HG03135 (cell line): ENCODE results near the gene BRICD5.
"Not testable (repeated sequence)": the region's sequence is repeated elsewhere in the genome, so short reads cannot be mapped to it uniquely, and the experiment has no call there.

ENCODE experiments used
- ATAC-seq: cut with Tn5 transposase; IDR thresholded peaks from one replicate; pipeline ENCODE4 v1.9.1; 2021; ENCODE audit warnings: mild to moderate bottlenecking, moderate library complexity; ENCODE audit not compliant: unreplicated experiment

Gene BRICD5

DNA sequence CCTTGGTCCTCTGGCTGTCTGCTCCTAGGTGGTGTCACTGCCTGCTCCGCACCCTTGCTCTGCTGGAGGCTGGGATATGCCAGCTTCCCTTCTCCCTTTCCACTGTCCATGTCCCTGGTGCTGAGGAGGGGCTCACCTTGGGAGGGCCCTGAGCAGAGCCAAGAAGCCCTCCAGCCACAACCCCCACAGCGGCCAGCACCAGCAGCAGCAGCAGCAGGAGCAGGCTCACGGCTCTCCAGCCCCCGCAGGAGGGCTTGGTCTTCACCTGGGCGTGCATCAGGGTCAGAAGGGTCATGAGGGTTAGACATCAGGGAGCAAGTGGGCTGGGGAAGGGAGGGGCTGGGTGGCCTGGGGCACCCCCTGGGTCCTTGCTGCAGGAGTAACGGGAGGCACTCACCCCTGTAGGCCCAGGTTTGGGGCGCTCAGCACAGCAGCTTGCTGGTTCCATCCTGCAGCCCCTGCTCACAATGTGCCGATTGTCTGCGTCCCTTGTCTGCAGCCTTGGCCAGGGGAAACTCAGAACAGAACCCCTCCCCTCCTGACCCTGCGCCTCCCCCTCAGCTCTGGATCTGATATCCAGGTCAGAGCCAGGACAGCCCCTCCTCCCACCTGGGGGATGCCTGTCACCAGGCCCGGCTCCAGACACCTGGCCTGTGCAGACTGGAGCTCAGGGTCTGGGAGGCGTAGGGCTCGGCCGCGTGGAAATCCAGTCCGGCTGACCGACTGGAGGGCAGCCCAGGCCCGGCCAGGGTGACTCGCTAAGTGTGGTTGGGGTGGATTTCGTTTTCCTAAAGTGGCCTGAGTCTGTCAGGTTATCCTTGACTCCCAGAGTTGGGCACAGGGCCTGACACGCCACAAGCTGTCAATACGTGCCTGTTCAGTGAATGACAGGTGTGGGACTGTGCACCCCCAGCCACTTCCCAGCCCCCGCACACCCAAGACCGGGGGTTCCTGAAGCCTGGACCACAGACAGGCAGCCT lies at the start of gene BRICD5:
TSS of gene BRICD5 (minus strand) at position 478 of the 980 bp plus-strand sequence. CDS start at position 448, 30 bp downstream.
- no peak for ATAC-seq

DNA sequence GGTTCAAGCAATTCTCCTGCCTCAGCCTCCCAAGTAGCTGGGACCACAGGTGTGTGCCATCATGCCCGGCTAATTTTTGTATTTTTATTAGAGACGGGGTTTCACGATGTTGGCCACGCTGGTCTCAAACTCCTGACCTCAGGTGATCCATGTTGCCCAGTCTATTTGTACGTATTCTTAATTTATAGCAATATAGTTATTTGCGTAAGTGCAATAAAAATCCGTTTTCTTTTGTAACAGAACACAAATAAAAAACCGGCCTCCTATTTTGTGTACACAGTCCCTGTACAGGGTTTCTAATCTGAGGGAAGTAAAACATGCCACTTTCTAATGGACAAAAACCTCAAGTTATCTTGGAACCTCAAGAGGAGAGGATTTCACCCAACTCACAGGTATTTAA lies 49.6 kb upstream of the BRICD5 start:
- ATAC-seq: no peak

DNA sequence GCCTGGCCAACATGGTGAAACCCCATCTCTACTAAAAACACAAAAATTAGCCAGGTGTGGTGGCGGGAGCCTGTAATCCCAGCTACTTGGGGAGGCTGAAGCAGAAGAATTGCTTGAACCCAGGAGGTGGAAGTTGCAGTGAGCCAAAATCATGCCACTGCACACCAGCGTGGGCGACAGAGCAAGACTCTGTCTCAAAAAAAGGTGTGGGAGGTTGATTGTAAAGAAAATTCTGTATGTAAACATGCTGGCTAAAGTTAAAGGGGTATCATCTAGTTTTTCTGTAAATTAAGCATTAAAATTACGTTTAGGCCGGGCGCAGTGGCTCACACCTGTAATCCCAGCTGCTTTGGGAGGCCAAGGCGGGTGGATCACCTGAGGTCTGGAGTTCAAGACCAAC lies 47.9 kb upstream of the BRICD5 start:
- not testable (repeated sequence) for ATAC-seq

DNA sequence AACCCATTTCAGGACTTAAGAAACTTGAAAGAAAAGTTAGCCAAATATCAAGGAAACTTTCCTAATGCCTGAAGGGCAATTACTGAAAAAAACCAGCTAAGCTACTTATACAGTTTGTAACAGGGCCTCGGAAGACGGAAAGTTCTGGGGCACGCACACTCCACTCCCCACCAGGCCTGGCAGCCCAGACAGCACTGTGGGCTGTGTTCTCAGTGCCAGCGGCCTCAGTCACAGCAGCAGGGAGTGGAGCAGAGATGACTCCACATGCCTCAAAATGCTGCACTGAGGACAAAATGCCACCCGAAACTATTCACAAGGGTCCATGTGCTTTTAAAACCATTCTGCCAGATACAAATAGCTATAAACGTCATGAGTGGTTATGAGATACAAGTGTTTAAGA lies 47.1 kb upstream of the BRICD5 start:
- no peak for ATAC-seq

DNA sequence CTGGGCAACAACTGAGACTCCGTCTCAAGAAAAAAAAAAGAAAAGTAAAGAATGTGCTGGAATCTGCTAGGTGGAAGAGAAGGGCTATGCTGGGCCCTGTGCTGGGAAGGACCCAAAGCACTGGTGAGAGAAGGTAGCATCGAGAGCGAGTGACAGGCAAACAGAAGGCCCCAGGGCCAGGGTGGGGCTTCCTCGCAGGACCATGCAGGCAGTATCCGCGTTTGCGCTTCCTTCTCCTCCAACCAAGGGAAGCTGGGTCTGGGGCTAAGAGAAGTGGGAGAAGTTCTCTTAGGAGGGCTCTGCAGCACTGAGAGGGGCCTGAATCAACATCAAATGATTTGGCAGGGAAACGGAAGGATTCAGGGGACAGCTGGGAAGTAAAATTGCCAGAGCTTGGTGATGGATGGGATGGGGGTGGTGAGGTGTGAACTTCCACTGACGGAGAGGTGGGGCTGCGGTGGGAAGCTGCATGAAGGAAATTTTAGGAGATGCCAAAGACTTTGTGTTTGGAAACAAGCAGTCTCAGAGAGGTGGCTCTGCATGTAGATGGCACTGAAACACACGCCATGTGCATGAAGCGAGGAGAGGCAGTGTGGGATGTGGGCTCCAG lies 46.0 kb upstream of the BRICD5 start:
- no peak for ATAC-seq

DNA sequence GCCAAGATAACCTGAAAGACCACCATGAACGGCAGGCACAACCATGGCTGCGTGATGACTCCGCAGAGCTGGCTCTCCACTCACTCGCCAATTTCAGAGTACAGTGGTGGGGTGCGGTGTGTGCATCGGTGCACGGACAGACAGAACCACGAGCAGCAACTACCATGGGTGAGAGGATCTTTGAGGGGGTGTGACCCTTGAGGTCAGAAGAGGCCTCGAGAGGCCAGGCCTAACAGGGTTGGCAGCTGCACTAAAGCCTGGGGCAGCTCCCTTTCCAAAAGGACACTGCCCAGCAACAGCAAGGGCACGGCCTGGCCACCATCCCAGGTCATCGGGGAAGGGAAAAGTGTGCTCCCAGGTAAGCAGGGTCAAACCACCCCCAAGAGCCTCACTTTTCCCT lies 42.6 kb upstream of the BRICD5 start:
- ATAC-seq: no peak

DNA sequence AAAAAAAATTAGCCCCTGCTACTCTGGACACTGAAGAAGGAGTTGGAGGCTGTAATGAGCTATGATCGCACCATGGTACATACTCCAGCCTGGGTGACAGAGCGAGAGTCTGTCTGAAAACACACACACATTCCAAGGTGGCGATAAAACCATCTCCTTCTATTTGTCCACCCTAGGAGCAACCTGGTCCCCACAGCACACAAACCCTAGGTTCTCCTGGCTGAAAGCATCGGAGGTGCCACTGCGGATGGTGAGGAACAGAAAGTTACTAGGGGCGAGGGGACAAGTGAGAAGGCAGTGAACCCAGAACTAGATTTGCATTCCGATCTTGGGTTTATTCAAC lies 42.1 kb upstream of the BRICD5 start:
- no peak for ATAC-seq

DNA sequence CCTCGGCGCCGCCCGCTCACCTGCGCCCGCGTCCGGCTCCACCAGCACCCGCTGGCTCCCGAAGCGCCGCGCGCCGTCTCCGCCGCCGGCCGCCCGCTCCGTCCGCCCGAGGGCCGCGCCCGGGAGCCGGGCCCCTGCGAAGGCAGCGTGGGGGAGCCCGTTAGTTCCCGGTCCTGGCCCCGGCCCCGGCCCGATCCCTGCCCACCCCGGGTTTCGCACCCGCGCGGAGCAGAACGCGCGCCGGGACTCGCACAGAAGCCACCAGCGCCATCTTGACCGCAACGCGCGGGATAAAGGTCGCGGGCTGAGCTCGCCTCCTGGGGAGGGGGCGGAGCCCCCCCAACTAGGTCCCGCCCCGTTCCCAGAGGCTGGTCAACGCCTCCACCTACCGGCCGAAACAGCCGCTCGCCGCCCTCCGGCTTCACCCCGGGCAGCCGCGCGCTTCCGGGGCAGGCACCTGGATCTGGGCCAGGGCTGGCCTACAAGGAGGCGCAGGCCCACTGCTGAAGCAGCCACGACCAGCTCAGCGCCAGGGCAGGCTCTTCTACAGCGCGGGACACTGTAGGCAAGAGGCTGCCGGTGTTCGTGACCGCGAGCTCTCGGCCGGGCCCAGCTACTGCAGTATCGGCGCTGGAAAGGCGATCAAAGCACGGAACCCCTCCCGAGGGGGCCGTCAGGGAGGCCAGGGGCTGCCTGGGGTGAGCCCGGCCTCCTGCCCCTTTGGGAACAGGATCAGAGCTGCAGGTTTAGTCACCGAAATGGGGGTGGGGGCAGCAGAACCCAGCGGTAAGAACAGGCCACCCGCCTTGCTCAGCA lies 40.8 kb upstream of the BRICD5 start, which contains the start of gene ECI1:
TSS of gene ECI1 (minus strand) at position 292 of the 816 bp plus-strand sequence. CDS start at position 271, 21 bp downstream.
- ATAC-seq: peak; percentile 82

DNA sequence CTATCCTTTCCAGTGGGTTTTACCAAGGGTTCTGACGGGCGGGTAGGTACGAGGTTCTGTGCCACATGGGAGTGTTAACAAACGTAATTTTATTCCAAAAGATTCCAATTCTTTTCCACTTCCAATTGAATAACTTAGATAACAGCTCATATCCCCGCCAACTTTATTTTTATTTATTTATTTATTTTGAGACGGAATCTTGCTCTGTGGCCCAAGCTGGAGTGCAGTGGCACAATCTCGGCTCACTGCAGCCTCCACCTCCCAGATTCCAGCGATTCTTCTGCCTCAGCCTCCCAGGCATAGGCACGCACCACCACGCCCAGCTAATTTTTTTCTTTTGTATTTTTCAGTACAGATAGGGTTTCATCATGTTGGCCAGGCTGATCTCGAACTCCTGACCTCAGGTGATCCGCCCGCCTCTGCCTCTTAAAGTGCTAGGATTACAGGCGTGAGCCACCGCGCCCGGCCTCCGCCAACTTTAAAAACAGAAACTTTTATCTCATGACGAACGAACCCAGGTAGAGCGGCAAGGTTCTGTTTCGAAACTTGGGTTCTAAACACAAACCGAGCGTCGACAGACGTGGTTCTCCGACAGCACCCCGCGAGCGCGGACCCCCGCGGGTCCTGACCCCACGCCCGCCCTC lies 40.1 kb upstream of the BRICD5 start:
- ATAC-seq: no peak

DNA sequence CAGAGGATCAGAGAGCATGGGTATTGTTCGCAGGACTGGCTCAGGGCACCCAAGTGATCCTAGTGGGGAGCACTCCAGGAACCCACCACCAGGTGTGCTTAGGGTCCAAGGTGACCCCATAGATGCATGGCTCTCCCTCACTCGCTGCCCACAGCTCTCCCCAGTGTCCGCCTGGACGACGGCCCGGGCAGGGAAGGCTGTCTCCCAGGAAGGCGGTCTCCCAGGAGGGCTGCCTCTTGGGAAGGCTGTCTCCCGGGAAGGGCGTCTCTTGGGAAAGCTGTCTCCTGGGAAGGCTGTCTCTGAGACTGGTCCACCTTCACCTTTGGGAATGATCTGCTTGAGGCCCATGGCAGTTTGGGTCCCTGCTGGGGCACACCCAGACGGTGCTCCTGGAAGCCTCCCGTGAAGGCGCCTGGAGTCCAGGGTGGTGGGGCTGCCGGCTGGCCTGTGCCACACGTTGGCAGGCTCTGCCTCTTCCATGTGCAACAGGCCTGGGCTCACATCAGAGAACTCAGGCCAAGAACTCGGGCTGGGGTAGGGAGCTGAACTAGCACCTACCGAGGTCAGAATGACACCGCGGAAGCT lies 35.7 kb upstream of the BRICD5 start:
- ATAC-seq: no peak

DNA sequence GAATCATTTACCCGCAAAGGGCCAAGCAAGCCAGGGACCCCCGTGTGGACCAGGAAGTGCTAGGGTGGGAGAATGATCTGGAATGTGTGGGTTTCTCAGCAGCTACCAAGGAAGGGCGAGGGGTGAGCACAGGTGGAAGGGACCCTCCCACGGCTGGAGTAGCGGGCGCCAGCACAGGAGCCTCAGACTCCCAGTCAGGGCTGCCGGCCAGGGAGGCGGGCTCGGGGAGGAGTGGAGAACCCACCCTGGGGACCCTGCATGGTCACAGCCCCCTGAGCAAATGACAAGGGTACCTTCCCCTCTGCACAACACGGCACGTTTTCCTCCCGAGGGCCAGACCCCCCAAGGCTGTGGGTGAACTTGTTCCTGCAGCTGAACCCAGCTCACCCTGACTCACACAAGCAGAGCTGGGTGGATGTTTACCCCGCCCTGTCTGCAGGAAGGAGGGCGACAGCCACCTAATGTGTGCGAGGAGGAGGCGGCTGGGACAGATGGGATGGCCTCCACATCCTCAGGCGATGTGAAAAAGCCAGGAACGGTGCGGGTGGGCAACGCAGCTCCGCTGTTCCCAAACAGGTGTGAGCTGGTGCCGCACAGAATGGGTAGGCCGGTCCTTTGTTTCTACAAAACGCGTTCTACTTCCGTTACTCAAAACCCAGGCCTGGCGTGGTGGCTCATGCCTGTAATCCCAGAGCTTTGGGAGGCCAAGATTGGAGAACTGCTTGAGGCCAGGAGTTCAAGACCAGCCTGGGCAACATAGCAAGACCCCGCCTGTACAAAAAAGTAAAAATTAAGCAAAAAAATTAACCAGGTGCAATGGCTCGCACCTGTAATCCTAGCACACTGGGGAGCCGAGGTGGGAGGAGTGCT lies 34.5 kb upstream of the BRICD5 start:
- no peak for ATAC-seq

DNA sequence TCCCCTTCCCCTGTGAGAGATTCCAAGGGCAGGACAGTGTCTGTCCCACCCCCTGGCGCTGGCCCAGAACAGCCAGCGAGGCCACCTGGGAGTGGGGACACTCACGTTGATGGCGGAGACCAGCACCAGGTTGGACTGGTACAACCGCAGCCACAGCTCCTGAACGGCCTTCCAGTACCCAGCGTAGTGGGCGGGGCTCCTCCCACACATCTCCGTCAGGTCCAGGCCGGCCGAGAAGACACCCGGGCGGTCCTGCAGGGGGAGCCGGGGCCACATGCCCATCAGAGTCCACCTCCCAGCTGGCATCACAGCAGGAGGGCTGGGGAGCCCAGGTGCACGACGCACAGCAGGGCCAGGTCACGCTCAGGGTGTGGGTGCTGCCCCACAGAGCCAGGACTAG lies 33.6 kb upstream of the BRICD5 start:
- ATAC-seq: no peak

DNA sequence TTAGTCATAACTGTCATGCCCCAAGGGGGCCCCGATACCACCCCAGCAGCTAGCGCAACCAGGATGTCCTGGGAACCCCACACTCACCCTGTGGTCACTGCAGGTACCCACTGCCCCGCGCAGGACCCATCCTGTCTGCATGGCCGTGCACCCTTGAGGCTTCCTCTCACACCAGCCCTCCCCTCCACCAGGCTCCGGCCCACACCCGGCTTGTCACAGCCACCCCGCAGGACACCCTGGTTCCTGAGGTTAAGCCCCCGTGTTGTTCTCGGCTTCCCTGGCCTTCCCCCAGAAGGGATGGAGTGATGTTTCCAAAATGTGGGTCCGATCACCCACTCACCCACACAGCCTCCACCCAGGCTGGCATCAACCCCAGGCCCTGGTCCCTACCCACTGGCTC lies 33.1 kb upstream of the BRICD5 start:
- ATAC-seq: no peak

DNA sequence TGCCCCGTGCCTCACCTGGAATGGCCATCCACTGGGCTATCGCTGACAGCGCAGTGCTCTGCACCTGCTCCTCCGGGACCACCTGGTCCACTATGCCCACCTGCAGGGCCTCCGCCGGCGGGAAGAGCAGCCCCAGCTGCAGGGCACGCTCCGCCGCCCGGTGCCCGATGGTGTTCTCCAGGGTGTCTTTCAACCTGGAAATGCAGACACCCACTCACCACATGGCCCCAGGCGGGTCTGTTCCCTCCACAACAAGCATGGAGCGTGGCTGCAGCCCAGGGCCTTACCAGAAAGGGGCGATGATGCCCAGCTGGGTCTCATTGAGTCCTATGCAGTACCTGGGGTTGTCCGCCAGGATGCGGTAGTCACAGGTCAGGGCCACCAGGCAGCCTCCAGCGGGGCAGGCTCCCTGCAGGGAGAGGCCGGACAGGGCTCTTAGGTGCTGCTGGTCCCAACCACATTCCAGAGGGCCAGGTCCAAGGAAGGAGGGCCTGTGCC lies 32.4 kb upstream of the BRICD5 start:
- no peak for ATAC-seq

DNA sequence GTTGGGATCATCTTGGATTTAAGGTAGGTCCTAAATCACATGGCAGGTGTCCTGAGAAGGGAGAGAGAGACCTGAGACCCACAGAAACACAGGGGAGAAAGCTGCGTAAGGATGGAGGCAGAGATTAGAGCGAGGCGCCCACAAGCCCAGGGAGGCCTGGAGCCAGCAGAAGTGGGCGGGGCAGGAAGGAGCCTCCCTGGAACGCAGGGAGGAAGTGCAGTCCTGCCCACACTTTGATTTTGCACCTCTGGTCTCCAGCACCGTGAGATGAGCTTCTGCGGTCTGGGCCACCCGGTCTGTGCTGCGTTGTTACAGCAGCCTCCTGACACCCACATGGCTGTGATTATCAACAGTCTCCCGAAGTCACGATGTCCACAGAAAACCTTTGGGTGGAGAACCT lies 31.9 kb upstream of the BRICD5 start:
- no peak for ATAC-seq

DNA sequence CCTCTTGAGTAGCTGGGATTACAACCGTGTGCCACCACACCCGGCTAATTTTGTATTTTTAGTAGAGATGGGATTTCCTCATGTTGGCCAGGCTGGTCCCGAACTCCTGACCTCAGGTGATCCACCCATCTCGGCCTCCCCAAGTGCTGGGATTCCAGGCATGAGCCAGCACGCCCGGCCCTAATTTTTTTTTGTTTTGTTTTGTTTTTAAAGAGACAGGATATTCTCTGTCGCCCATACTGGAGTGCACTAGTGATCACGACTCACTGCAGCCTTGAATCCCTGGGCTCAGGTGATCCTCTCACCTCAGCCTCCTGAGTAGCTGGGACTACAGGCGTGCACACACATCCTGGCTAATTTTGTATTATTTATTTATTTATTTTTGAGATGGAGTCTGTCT lies 29.7 kb upstream of the BRICD5 start:
- not testable (repeated sequence) for ATAC-seq

DNA sequence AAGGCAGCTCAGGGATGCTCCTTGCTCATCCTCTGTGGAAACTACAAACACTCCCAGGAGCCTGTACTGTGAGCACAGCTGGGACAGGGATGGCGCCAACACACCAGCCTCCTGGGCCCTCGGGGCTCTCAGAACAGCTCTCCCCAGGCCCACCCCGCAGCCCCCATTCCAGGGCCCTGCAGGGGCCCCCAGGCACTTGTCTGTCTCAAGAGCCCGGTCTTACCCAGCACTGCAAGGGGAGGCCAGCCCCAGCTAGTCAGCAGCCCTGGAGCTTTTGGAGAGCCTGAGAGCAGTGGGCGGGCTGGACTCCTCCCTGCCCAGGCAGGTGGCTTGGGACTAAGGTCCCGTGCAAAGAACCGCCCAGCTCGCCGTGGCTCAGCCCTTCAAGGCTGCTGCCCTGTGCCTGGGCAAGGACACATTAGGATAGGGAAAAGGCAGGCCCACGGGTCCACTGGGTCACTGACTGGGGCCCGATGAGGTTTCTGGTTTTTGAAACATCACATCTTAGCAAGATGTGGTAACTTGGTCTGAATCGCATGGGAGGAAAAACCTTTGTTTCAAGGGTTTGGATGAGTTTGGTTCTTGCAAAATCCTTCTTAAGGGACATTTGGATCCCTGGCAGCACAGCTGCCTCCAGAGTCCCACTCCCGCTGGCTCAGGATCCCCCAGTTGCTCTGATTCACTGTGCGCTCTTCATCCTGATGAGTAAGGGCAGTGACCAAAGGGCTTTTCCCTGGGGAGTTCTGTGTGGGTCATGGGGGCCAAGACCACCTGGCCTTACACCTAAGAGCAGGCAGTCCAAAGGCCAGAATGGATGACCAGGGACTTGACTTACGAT lies 28.4 kb upstream of the BRICD5 start:
- ATAC-seq: no peak

DNA sequence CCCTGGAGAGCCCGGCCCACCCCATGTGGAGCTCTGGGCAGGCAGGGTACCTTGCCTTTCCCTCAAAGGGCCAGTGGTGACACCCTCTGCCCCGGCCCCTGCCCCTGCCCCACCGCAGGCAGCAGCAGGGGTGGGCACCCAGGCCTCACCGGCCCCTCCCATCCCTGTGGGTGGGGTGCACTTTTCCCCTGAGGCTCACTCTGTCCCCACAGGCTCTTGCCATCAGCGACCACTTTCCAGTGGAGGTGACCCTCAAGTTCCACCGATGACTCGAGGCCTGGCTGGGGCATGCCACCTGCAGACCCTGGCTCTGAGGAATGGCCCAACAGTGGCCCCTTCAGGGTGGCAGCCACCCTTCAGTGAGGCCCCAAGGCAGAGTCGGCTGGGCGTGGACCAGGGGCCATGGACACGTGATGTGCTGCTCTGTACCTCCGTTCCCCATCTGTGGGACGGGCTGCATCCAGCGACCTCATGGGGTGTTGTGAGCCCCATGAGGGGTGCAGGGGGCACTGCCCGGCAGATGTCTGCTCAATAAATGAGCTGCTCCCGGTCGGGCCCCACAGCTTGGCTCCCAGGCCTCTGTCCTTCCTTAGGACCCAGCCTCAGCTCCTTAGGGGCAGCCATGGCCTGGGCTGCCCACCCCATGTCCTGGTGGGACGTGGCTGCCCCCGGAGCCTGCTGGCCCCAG lies 27.6 kb upstream of the BRICD5 start:
- no peak for ATAC-seq
